GM18951 (cell line): Measurements from ENCODE around the gene BTC.
"Not testable (repeated sequence)": the region's sequence is repeated elsewhere in the genome, so short reads cannot be mapped to it uniquely, and the experiment has no call there.

Source experiments
- POLR2A ChIP-seq: IDR thresholded peaks from 4 replicates; pipeline ENCODE4 v1.6.1; 2011; ENCODE audit warnings: mild to moderate bottlenecking; ENCODE audit not compliant: insufficient read length, insufficient read depth; ENCODE audit errors: extremely low read depth
- in situ Hi-C: fragments of 300-500 bp; cut with MboI; formaldehyde crosslinking; loops from one replicate; pipeline ENCODE4 v1.12.0; 2022; ENCODE audit warnings: low sequenced_read_pairs, mixed read lengths, inconsistent platforms; ENCODE audit not compliant: unreplicated experiment

Gene BTC

GRCh38 chr4:74794382-74795010 is at the start of gene BTC:
Gene BTC, minus strand, starts transcription at chr4:74794523. Its CDS starts 198 bp downstream, at chr4:74794325.
- no peak for TF ChIP-seq POLR2A
- in situ Hi-C loops: no loop called here

- in situ Hi-C loops: no loop called here
- no peak for TF ChIP-seq POLR2A
Measured at GRCh38 chr4:74840936-74841509, 46.7 kb upstream of the BTC start.

- in situ Hi-C loops: no loop called here
- no peak for TF ChIP-seq POLR2A
Measured at GRCh38 chr4:74838746-74839370, 44.5 kb upstream of the BTC start.

- in situ Hi-C loops: no loop called here
- no peak for TF ChIP-seq POLR2A
Measured at GRCh38 chr4:74830928-74831327, 36.6 kb upstream of the BTC start.

GRCh38 chr4:74823194-74823593 is 28.9 kb upstream of the BTC start:
- in situ Hi-C loops: no loop called here
- no peak for TF ChIP-seq POLR2A

- in situ Hi-C loops: no loop called here
Measured at GRCh38 chr4:74822603-74823002, 28.3 kb upstream of the BTC start.

GRCh38 chr4:74821541-74821940 is 27.2 kb upstream of the BTC start:
- in situ Hi-C loops: no loop called here
- no peak for TF ChIP-seq POLR2A

More at GRCh38 chr4:74822603-74823002, 28.3 kb upstream of the BTC start:
- TF ChIP-seq POLR2A: no peak

GRCh38 chr4:74814052-74814451 is 19.7 kb upstream of the BTC start:
- TF ChIP-seq POLR2A: no peak
- in situ Hi-C loops: no loop called here

- in situ Hi-C loops: not testable (repeated sequence)
Measured at GRCh38 chr4:74812056-74812455, 17.7 kb upstream of the BTC start.

- in situ Hi-C loops: no loop called here
- TF ChIP-seq POLR2A: no peak
Measured at GRCh38 chr4:74805601-74806000, 11.3 kb upstream of the BTC start.

GRCh38 chr4:74800310-74800709 is 6.0 kb upstream of the BTC start:
- TF ChIP-seq POLR2A: no peak
- in situ Hi-C loops: no loop called here

- no peak for TF ChIP-seq POLR2A
- in situ Hi-C loops: no loop called here
Measured at GRCh38 chr4:74796631-74797030, 2.3 kb upstream of the BTC start.

GRCh38 chr4:74793757-74794381 is 454 bp downstream of the BTC start:
- no peak for TF ChIP-seq POLR2A
- in situ Hi-C loops: no loop called here

- in situ Hi-C loops: no loop called here
- no peak for TF ChIP-seq POLR2A
Measured at GRCh38 chr4:74790652-74791051, 3.7 kb downstream of the BTC start.
